ENCODE data around the gene BBS9. TPM values are rescaled to one million over a fixed set of nuclear protein-coding genes. Genes with fewer than 3 reads are reported as not detected.
"Not testable (repeated sequence)": the region's sequence is repeated elsewhere in the genome, so short reads cannot be mapped to it uniquely, and the experiment has no call there.

BBS9 gene
- total RNA-seq, 1 donor from 2014 or later = 43.8 TPM

DNA sequence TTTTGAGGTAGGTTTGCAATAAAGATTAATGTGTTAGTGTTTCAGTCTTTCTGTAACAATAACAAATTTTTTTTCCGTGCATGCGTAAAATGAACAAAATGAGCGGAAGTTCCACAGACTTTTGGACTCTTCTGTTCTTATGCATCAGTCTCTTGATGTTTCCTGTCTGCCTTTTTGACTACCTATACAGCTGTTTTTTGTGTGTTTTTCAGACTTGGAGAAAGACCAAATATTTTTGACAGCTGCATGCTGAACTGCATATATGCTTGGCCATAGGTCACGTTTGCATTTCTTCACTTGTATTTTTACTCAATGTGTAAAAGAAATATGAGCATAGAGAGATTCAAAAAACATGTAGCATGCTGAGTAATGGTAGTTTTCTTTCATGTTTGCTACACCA is 119.3 kb downstream of the BBS9 start:
- intact Hi-C loops (cut with DNase I) = loop anchor here (10.0 kb wide), 1 partner anchor 496 kb away; no protein-coding TSS in a partner anchor
- ATAC-seq = no peak
- DNase-seq (ENCODE audit: low spot score) = no peak

DNA sequence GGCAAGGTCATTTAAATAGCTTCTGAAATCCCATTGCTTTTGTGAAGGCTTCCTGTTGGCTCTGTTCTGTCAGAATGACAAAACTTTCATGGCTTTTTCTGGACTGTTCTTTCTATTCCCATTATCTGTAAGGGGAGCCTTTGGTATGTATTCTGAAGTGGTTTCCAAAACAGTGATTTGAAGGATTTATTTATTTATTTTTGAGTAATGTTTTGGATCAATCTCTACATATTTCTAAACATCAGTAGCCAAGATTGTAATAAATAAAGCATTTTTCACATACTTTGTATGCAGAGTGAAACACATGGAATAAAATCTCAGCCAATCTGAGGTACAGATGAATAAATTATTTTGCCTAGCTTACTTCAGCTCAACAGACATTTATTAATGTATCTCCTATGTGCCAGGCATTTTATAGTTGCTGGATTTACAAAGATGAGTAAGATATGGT is 121.1 kb downstream of the BBS9 start:
- no peak for ATAC-seq
- DNase-seq (ENCODE audit: low spot score) = no peak
- intact Hi-C loops (cut with DNase I) = no loop called here

DNA sequence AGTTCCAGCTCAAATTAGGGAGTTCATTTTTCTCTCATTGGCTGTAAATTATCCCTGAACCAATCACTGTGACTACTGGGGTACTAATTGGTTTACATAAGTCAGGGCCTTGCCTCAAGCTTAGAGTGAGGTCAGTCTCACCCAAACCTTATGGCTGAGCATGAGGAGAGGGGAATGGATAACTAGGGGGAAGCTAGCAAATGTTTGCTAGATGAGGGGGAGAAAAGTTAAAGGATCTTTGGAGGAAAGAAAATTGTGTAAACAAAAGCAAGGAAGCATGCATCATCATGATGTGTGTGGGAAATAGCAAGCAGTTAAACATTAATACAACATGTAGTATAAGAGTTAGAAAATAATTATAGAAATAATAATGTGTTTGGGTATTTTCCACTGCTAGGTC is 121.9 kb downstream of the BBS9 start:
- ATAC-seq (no peak), DNase-seq (ENCODE audit: low spot score) (no peak)
- intact Hi-C loops (cut with DNase I) = no loop called here

DNA sequence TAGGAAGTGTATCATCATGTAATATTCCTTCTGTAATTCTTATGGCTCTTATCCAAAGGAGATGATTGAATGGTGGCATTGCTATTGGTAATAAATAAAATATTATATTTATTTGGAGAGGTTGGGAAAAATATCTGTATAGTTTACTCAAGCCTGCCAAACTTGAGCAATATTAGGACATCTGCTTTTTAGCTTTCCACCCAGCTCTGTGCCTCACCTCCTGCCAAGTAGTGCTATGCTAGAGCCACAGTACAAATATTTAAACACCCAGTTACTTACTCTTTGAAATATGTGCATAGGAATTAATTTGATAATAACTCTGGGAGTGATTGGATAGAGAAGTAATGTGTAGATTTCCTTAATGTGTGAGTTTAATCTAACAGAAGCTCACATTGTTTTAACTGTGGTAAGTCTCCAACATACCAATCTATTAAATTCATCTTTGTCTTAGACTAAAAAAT is 129.2 kb downstream of the BBS9 start:
- DNase-seq (ENCODE audit: low spot score) (no peak), ATAC-seq (no peak)
- intact Hi-C loops (cut with DNase I) = no loop called here

DNA sequence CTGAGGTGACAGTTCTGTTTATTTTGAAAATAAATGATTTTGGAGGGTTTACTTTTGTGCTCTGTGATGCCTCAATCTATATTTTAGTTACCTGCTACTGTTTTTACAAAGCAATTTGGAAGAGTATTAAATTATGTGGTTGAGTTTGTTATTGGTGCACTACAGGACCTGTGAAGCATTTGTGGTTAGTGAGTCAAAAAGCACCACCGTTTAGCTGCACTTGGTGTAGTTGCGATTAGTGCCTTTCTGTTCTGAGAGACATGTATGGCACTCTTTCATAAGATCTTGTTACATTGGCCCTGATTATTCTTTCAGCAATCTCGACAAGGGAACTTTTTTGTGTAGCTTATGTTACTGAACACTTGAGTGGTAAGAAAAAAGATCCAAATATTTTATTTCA is 132.2 kb downstream of the BBS9 start:
- no peak for DNase-seq (ENCODE audit: low spot score)
- no peak for ATAC-seq
- intact Hi-C loops (cut with DNase I) = no loop called here

DNA sequence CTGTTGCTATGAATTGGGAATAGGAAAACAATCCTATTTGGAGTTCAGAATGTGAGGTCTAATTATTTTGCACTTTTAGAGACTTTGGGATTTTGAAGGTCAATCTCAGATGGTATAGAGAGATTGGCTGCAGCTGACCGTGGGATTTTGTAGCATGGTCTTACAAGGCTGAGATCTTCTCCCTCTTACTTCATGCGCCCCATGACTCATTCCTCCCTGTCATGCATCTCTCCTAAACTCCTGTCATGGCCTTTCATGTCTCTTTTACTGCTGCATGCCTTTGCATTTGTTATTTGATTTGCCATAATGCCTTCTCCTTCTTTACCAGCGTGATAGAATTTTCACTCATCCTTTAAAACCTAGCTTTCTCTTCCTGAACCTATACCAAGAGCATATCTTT is 133.1 kb downstream of the BBS9 start:
- intact Hi-C loops (cut with DNase I) = no loop called here

DNA sequence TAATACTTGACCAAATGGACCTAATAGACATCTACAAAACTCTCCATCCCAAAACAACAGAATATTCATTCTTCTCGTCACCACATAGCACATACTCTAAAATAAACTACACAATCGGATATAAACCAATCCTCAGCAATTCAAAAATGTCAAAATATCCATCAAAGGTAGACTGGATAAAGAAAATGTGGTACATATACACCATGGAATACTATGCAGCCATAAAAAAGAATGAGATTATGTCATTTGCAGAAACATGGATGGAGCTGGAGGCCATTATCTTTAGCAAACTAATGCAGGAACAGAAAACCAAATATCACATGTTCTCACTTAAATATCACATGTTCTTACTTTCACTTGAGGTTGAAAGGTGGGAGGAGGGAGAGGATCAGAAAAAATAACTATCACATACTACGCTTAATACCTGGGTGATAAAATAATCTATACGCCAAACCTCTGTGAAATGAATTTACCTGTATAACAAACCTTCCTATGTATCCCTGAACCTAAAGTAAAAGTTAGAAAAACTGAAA is 142.5 kb downstream of the BBS9 start:
- DNase-seq (ENCODE audit: low spot score); intact Hi-C loops (cut with DNase I); ATAC-seq: not testable (repeated sequence)

More for the DNA sequence above, 133.1 kb downstream of the BBS9 start:
- no peak for DNase-seq (ENCODE audit: low spot score)
- no peak for ATAC-seq

DNA sequence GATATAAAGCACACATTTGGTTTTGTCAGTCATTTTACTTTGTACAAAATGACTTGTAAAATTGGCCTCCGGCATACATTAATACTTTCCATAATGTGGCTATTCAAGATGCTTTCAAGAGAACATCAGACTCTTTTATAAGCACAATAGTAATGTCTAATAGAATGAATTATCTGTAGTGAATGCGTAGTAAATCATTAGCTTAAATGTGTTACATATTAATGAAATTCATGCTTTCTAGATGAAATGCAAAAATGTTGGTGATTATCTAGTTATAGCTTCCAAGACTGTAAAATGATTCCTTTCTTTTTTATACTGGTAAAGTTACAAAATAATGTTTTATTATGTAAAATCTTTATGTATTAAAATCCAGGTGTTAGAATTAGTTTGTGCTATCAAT is 144.0 kb downstream of the BBS9 start:
- no peak for DNase-seq (ENCODE audit: low spot score)
- ATAC-seq = no peak
- intact Hi-C loops (cut with DNase I) = no loop called here

DNA sequence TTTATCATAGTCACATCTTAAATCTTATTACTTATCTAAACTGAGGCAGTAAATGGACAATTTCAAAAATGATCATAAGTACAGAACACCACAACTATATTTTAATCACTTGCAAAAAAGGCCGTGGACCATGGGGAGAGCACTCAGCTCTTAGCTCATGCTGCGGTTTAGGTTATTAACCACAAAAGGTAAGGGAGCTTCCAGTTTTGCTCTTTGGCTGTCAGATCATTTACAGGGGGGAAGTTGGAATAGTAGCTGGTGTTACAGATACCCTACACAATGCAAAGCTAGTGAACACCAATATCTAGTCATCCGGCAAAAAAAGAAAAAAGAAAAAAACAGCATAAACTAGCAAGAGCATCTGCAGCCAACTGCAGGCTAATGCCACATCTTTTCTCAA is 147.0 kb downstream of the BBS9 start:
- no peak for ATAC-seq
- no peak for DNase-seq (ENCODE audit: low spot score)
- intact Hi-C loops (cut with DNase I) = no loop called here

DNA sequence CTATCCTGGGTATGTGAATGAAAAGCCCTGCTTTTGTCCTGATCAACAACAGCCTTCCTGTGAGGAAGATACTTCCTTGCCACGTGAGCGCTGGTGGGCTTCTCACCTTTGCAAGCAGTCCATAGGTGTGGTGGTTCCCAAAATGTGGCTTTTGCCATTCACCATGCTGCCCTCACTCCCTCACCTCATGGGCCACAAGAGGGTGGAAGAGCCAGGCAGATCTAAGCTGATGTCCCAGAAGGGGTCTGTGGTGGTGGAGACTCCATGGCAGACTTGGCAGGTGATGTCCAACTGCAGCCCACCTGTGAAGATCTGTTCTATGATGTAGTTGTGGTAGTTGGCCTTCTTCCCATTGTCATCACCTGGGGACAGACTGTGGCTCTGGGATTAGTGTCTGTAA is 147.4 kb downstream of the BBS9 start:
- DNase-seq (ENCODE audit: low spot score) (no peak), ATAC-seq (no peak)
- intact Hi-C loops (cut with DNase I) = no loop called here

DNA sequence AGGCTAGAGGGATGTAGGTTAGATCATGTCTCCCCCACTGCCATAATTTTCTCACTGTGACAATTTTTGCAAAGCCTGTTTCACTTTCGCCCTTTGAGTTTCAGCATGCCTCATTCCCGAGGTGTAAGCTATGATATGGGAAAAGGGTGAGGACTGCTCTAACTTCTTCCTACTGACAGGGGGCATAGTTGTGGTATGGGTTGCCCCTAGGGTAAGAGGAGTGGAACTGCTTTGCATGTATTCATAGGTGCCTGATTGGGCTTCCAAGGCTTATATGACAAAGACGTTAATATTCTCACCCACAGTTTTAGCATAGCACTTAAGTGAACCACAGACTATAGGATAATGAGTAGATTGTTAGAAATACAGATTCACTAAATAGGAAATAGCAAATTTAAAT is 148.7 kb downstream of the BBS9 start:
- ATAC-seq (no peak), DNase-seq (ENCODE audit: low spot score) (no peak)
- intact Hi-C loops (cut with DNase I) = no loop called here

DNA sequence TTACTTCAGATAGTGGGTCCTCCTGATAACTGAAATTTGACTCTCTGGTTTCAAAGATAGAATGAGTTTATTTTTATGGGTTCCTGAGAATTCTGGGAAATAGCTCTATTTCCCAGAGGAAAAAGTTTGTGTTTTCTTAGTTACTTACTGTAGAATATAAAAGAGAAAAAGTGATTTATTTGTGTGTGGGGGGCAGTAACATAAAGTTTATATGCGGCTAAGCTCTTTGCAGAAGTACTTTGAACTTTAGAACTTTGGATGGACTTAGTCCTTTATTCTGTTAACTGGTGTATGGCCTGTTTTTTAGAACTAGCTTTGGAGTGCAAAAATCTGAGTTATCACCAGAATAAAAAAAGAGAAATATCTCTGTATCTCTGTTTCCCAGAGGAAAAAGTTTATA is 157.1 kb downstream of the BBS9 start:
- DNase-seq (ENCODE audit: low spot score) = no peak
- intact Hi-C loops (cut with DNase I) = no loop called here
- no peak for ATAC-seq

DNA sequence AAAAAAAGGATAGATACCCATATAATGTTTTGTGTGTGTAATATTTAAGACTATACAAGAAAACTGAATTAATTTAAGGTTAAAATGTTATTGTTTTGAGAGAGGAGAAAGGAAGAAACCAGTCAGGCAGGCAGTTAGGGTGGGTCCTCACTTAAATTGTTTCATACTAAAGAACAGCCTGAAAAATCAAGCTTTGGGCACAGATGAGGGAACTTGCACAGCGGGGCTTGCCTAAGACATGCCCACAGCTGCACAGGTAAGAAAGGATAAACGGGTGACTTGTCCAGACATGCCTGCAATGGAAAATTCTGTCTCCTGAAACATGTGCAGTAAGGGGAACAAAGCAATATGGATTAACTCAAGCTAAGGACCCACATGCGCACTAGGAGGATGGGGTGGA is 158.4 kb downstream of the BBS9 start:
- intact Hi-C loops (cut with DNase I) = no loop called here
- no peak for DNase-seq (ENCODE audit: low spot score)

DNA sequence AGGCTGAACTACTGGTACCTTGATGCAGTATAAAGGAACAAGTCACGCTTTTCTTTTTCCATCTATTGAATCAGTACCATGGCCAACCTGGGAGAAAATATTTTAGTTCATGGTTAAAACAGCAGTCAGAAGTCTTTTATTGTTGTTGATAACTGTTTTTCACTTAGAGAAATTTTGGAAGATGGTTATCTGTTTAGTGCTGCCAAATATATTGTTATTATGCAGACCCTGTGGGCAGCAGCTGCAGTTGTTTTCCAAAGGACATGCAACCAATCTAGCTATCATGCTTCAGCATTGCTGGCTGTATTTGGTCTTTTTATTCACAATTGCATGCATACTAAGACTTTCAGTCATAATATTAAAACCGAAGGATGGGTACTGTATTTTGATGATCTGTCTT is 169.5 kb downstream of the BBS9 start:
- intact Hi-C loops (cut with DNase I) = no loop called here
- DNase-seq (ENCODE audit: low spot score) = no peak
- ATAC-seq = no peak

More for the DNA sequence above, 158.4 kb downstream of the BBS9 start:
- no peak for ATAC-seq

DNA sequence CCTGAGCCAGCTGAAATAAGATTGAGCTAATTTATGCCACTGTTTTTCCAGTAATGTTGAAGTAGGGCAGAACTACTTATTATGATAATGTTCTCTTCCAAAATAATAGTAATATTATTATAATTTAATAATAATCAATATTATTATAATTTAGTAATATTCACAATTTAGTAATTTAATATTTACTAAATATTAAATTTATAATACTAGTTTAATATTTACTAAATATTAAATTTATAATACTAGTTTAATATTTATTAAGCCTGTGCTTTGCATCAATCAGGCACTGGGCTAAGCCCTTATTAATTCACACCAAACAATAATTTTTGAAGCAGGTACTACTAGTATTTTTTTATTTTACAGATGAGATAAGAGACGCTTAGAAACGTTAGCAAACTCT is 170.1 kb downstream of the BBS9 start:
- DNase-seq (ENCODE audit: low spot score) (no peak), ATAC-seq (no peak)
- intact Hi-C loops (cut with DNase I) = no loop called here

DNA sequence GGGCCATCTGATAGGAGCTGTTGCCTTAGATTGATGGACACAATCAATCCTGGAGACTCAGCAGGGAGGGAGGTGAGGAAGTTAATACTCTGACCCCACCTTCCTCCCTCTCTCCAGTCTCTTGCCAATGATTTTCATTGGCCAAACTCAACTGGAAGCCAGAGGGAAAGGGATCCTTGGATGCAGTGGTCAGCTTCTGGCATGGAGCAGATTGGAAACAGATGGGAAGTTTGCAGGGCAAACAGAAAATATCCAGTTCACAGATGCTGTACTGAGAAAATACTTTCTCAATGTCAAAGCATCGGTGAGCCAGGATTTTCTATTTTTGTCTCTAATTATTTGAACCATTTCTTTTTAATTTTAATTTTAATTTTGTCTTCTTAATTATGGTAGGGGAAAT is 170.8 kb downstream of the BBS9 start:
- ATAC-seq = no peak
- intact Hi-C loops (cut with DNase I) = no loop called here
- no peak for DNase-seq (ENCODE audit: low spot score)

DNA sequence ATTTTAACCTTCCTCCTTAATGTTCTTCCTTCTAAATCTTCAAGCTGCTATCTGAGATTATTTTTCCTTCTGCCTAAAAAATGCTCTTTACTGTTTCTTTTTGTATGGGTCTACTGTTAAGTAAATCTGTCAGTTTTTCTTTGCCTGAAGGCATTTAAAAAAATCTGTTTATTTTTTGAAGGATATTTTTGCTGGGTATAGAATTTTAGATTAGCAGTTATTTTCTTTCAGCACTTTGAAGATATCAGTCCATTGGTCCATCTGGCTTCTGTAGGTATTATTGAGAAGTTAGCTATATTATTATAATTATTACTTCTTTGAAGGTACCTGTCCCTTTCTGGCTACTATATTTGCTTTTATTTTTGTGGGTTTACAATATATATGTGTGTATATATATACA is 171.4 kb downstream of the BBS9 start:
- ATAC-seq (no peak), DNase-seq (ENCODE audit: low spot score) (no peak)
- intact Hi-C loops (cut with DNase I) = no loop called here

DNA sequence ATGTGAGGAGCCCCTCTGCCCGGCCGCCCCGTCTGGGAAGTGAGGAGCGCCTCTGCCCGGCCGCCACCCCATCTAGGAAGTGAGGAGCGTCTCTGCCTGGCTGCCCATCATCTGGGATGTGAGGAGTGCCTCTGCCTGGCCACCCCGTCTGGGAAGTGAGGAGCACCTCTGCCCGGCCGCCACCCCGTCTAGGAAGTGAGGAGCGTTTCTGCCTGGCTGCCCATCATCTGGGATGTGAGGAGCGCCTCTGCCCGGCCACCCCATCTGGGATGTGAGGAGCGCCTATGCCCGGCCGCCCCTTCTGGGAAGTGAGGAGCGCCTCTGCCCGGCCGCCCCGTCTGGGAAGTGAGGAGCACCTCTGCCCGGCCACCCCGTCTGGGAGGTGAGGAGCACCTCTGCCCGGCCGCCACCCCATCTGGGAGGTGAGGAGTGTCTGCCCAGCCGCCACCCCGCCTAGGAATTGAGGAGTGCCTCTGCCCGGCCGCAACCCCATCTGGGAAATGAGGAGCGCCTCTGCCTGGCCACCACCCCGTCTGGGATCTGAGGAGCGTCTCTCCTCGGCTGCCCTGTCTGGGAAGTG is 174.7 kb downstream of the BBS9 start:
- ATAC-seq; intact Hi-C loops (cut with DNase I); DNase-seq (ENCODE audit: low spot score): not testable (repeated sequence)

DNA sequence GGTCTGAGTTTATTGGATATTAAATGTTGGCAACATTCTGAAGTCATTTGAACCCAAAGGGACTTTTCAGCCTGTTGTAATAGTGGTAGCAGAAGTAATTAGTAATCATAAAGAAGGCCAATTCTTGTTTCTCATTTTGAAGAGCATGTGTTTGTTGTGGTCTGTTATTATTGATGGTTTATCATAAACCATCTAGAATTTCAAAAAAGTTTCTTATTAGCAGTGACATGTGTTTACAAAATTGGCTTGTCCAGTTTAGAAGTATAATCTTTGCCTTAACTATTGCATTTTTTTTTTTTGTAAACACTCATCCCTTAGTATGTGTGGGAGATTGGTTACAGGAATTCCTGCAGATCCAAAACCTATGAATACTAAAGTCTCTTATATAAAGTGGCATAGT is 177.8 kb downstream of the BBS9 start:
- DNase-seq (ENCODE audit: low spot score) (no peak), ATAC-seq (no peak)
- intact Hi-C loops (cut with DNase I) = no loop called here

DNA sequence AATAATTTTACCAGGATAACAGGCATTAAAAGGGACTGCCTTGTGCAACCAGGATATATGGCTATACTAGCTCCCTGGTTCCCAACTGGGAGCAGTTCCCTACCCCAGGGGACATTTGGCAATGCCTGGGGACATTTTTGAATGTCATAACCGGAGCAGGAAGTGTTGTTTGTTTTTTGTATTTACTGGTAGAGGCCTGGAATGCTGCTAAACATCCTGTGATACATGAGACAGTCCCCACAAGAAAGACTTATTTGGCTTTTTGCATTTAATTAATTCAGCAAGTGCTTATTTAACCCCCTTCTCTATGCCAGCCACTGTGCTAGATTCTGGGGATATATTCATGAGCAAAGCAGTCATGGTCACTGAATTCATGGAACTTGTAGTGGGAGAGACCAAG is 181.2 kb downstream of the BBS9 start:
- intact Hi-C loops (cut with DNase I) = no loop called here
- ATAC-seq (no peak), DNase-seq (ENCODE audit: low spot score) (no peak)

DNA sequence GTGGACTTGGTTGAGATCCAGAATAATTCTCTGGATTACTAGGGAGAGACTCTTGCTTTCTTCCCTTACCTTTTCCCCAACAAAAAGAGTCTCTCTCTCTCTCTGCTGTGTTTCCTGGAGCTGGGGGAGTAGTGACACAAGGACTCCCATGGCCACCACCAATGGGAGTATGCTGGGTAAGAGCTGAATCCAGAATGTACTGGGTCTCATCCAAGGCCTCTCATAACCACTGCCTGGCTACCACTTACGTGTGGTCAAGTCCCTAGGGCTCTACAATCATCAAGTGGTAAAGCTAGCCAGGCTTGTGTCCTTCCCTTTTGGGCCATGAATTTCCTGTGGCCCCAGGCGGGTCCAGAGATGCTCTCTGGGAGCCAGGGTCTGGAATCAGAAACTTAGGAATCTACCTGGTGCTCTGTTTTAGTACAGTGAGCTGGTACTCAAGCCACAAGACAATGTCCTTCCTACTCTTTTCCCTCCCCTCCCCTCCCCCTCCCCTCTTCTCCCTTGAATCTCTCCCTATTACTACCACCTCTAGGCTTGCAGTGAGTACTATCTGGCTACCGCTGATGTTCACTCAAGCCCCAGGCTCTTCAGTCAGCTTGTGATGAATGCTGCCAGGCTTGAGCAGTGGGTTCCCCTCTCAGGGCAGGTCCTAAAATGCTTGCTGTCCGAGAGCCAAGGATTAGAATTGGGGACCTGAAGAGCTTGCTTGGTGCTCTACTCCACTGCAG is 196.6 kb downstream of the BBS9 start:
- DNase-seq (ENCODE audit: low spot score) = no peak
- no peak for ATAC-seq
- intact Hi-C loops (cut with DNase I) = no loop called here
